Lower leg skin (tissue), 4 donors: Measurements from ENCODE around the gene NPPB. TPM values are rescaled to one million over a fixed set of nuclear protein-coding genes. Genes with fewer than 3 reads are reported as not detected.

Experiments used
- DNase-seq, 2 donors: peaks; one replicate each; pipeline ENCODE4 v3.0.0-alpha.2; 2019; ENCODE audit warnings: low spot score in 2 of 2
- H3K4me3 ChIP-seq: fragments of 200-600 bp; sonication (generic); 2 replicates; pipeline ENCODE4 v1.5.1; 2017; ENCODE audit warnings: mild to moderate bottlenecking, low read depth; ENCODE audit not compliant: poor library complexity, severe bottlenecking
- POLR2A ChIP-seq, 2 donors: fragments of 450-650 bp; IDR thresholded peaks; one replicate each; pipeline ENCODE4 v1.6.1; 2016 to 2017; ENCODE audit warnings: antibody characterized with exemption in 2 of 2, mild to moderate bottlenecking in 1 of 2, moderate library complexity in 1 of 2
- WGBS, 2 donors: methylation state at CpG; one replicate each; pipeline ENCODE4 v1.1.5; 2018; 5-methylcytosine and 5-hydroxymethylcytosine counted together
- intact Hi-C: fragments of 100-400 bp; cut with DNase I; formaldehyde crosslinking; loops from one replicate; pipeline ENCODE4 v1.15.0; 2023; ENCODE audit warnings: low total_unique reads
- total RNA-seq, 4 donors: library from RNA; depleted of rRNA; stranded (reverse); fragments of >200 nt; gene quantifications; one replicate each; pipeline ENCODE4 v1.1.0, GENCODE V29; 2016
- TF ChIP-seq, protein P1 (sequence below), 3 donors: fragments of 450-650 bp; IDR thresholded peaks; one replicate each; pipeline ENCODE4 v1.5.1; 2016; ENCODE audit warnings: antibody characterized with exemption in 3 of 3, mild to moderate bottlenecking in 3 of 3, moderate library complexity in 2 of 3

NPPB gene
- total RNA-seq, 4 donors from 2014 or later, result not detected

DNA sequence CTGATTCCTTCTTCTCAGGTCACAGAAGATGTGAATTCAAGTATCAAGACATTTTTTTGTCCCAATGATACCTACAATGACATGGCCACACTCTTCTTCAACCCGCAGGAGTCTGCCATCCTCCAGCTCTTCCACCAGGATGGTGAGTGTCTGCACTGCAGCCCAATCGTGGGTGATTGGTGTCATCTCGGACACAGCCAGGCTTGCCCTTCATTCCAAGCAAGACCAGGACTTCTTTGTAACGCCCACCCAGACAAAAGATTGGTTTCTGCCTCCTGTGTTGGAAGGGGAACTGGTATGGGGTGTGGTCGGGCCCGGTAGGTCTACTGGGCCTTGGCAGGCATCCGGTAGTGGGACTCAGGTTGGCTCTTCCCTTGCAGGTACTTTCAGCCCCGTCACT, 25.2 kb downstream of the NPPB start:
- intact Hi-C loops, result no loop called here
- no peak for TF ChIP-seq POLR2A (IDR thresholded peaks at IDR 0.05)
- TF ChIP-seq, protein P1, sequence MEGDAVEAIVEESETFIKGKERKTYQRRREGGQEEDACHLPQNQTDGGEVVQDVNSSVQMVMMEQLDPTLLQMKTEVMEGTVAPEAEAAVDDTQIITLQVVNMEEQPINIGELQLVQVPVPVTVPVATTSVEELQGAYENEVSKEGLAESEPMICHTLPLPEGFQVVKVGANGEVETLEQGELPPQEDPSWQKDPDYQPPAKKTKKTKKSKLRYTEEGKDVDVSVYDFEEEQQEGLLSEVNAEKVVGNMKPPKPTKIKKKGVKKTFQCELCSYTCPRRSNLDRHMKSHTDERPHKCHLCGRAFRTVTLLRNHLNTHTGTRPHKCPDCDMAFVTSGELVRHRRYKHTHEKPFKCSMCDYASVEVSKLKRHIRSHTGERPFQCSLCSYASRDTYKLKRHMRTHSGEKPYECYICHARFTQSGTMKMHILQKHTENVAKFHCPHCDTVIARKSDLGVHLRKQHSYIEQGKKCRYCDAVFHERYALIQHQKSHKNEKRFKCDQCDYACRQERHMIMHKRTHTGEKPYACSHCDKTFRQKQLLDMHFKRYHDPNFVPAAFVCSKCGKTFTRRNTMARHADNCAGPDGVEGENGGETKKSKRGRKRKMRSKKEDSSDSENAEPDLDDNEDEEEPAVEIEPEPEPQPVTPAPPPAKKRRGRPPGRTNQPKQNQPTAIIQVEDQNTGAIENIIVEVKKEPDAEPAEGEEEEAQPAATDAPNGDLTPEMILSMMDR (IDR thresholded peaks at IDR 0.05), result no peak
- DNase-seq, result no peak
- 82 to 92% methylated on average over 8 of the region's 8 CpGs for WGBS, 2 donors
- no peak overlapping the region for H3K4me3 ChIP-seq

DNA sequence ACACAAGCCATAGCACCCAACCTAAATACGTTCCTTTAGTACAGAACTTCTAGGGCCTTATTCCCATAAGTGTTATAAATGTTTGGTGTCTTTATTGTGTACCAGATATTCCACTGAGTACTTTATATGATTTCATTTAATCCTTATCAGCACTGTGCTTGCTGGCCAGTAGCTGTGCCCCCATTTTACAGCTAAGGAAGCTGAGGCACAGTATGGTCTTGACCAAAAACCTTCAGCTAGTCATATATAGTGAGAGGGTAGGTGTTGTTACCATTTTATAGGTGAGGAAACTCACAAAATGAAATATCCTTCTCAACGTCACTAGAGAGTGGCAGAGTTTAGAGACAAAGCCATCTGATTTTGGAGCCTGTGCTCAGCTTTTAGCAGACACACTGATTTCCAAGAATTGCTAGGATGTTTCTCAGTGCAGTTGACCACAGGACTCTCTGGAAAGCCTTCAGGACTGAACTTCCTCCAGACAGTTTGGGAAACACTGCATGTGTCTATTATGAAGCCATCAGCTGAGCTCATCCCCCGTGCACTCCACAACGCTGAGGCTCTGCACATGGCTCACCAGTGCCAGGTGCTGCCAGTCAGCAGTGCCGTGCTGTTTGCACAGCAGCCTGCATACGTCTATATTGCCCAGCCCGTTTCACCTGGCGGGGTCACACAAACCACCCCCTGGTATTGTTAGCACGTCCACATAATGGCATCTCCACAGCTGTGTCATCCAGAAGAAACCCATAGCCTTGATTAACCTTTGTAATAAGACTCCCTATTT, 26.6 kb downstream of the NPPB start:
- intact Hi-C loops, result no loop called here
- no peak for DNase-seq
- H3K4me3 ChIP-seq, result no peak overlapping the region
- no peak for TF ChIP-seq POLR2A (IDR thresholded peaks at IDR 0.05)
- TF ChIP-seq, protein P1 (IDR thresholded peaks at IDR 0.05), result no peak
- WGBS, 2 donors, result 85 to 91% methylated on average over 9 of the region's 9 CpGs

DNA sequence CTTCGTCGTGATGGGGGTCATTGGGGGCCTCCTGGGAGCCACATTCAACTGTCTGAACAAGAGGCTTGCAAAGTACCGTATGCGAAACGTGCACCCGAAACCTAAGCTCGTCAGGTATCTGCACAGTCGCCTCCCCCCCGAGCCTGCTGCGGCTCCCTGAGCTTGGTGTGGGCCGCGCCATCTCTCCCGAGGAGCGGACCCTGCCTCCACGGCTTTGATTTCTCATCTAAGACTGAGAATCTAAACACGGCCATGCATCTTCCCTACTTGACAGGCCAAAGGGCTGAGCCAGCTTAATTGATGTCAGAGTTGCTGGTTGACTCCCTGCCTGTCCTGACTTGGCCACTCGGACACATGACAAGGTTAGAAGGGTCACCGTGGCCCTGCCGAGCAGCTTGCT, 30.2 kb downstream of the NPPB start:
- no peak overlapping the region for H3K4me3 ChIP-seq
- intact Hi-C loops, result no loop called here
- WGBS, 2 donors, result 93 to 94% methylated on average over 19 of the region's 19 CpGs
- TF ChIP-seq, protein P1 (IDR thresholded peaks at IDR 0.05), result no peak
- TF ChIP-seq POLR2A (IDR thresholded peaks at IDR 0.05), result no peak
- DNase-seq, result no peak

DNA sequence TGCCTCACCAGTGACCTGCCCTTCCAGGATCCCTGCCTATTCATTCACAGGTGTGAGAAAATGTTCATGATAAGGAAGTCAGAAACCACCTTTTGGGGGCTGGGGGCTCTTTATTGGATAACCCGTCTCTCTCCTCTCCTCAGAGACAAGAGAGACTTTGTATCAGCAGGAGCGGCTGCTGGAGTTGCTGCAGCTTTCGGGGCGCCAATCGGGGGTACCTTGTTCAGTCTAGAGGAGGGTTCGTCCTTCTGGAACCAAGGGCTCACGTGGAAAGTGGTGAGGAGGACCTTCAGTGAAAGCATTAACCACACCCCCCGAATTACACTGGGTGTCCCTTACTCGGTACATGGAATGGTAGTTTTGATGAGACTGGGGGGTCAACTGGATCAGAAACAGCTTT, 31.8 kb downstream of the NPPB start:
- 96% methylated on average over 9 of the region's 9 CpGs for WGBS, 2 donors
- TF ChIP-seq, protein P1 (IDR thresholded peaks at IDR 0.05), result no peak
- TF ChIP-seq POLR2A (IDR thresholded peaks at IDR 0.05), result no peak
- H3K4me3 ChIP-seq, result no peak overlapping the region
- intact Hi-C loops, result no loop called here
- DNase-seq, result no peak

DNA sequence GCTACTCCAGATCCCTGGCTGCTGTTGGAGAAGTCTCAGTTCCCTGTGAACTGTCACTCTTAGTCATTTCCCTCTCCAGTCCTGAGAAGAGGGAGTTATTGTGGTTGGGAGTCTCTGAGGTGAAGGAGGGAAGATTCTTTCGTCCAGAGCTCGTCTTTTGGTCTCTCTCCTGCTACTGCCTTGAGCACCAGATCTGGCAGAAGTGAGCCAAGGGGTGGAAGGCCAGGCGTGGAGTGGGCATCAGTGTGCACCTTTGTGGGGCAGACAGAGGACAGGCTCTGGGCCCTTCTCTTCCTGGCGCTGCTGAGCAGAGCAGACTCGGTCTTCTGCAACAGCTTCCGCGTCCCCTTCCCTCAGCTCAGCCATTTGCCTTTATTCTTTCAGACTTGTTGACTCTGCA, 33.6 kb downstream of the NPPB start:
- intact Hi-C loops, result no loop called here
- 89 to 94% methylated on average over 7 of the region's 7 CpGs for WGBS, 2 donors
- no peak for DNase-seq
- TF ChIP-seq POLR2A (IDR thresholded peaks at IDR 0.05), result no peak
- TF ChIP-seq, protein P1 (IDR thresholded peaks at IDR 0.05), result no peak
- no peak overlapping the region for H3K4me3 ChIP-seq
